Natural killer cell (primary cell): ENCODE measurements around the gene SHB. TPM values are rescaled to one million over a fixed set of nuclear protein-coding genes. Genes with fewer than 3 reads are reported as not detected.

Experiments used
- ATAC-seq, 3 donors: fragments of 150-1000 bp in 2 of 3; fragments of 200-7000 bp in 1 of 3; cut with Tn5 transposase; 1 replicate in 1 of 3; 2 replicates in 2 of 3; pipeline ENCODE4 v1.10.0; 2021; ENCODE audit warnings: mild to moderate bottlenecking in 2 of 3, moderate library complexity in 2 of 3
- DNase-seq, 2 donors: peaks; one replicate each; pipeline versions ENCODE4 v3.0.0 to v3.0.0-alpha.2; 2013 to 2021; ENCODE audit warnings: mixed read lengths in 1 of 2
- H3K27ac ChIP-seq: one replicate; pipeline ENCODE4 v1.5.1; 2013; ENCODE audit warnings: mild to moderate bottlenecking, low read length
- H3K27me3 ChIP-seq: one replicate; pipeline ENCODE4 v1.6.1; 2013; ENCODE audit warnings: low read length; ENCODE audit not compliant: control insufficient read depth, insufficient read depth
- H3K36me3 ChIP-seq: one replicate; pipeline ENCODE4 v1.6.1; 2013; ENCODE audit warnings: low read length; ENCODE audit not compliant: control insufficient read depth, insufficient read depth
- H3K4me1 ChIP-seq: one replicate; pipeline ENCODE4 v1.6.1; 2013; ENCODE audit warnings: low read length; ENCODE audit not compliant: control insufficient read depth, insufficient read depth
- H3K4me3 ChIP-seq: one replicate; pipeline ENCODE4 v1.5.1; 2013; ENCODE audit warnings: low read length
- H3K9me3 ChIP-seq: one replicate; pipeline ENCODE4 v1.6.1; 2013; ENCODE audit warnings: low read length; ENCODE audit not compliant: control insufficient read depth, insufficient read depth
- H3K27ac Mint-ChIP-seq, 2 donors: one replicate each; pipeline ENCODE4 v1.8.0; 2022; ENCODE audit warnings: mild to moderate bottlenecking in 2 of 2, mixed read lengths in 2 of 2, moderate library complexity in 1 of 2
- H3K27me3 Mint-ChIP-seq, 2 donors: one replicate each; pipeline ENCODE4 v1.8.0; 2022; ENCODE audit warnings: low read depth in 2 of 2, mixed read lengths in 2 of 2
- H3K36me3 Mint-ChIP-seq: one replicate; pipeline ENCODE4 v1.8.0; 2022; ENCODE audit warnings: mixed read lengths
- H3K4me1 Mint-ChIP-seq, 2 donors: one replicate each; pipeline ENCODE4 v1.8.0; 2022; ENCODE audit warnings: mixed read lengths in 2 of 2
- H3K4me3 Mint-ChIP-seq: one replicate; pipeline ENCODE4 v1.8.0; 2022; ENCODE audit warnings: mild to moderate bottlenecking, moderate library complexity, mixed read lengths
- H3K9me3 Mint-ChIP-seq, 2 donors: one replicate each; pipeline ENCODE4 v1.8.0; 2022; ENCODE audit warnings: mixed read lengths in 2 of 2
- WGBS: methylation state at CpG from one replicate; pipeline ENCODE4 v1.1.7; 2013; ENCODE audit warnings: missing lambda C conversion rate; ENCODE audit not compliant: insufficient coverage; 5-methylcytosine and 5-hydroxymethylcytosine counted together
- intact Hi-C: fragments of 100-400 bp; cut with micrococcal nuclease; formaldehyde crosslinking; loops from one replicate; pipeline ENCODE4 v1.14.2; 2022
- total RNA-seq, 4 donors: library from RNA; stranded (reverse); fragments of 120-200 nt in 1 of 4; gene quantifications; one replicate each; pipeline versions ENCODE4 v1.2.3 to v1.2.4, GENCODE V29; 2013 to 2022
- TF ChIP-seq, protein P1 (sequence below): fragments of 200-600 bp; IDR thresholded peaks from one replicate; pipeline ENCODE4 v1.8.0; 2022; ENCODE audit warnings: antibody characterized with exemption

SHB gene
- total RNA-seq, 3 donors from 2014 or later (not counting 1 experiment from before 2014, with no cell fraction given) = 2.7 to 7.1 (median 2.9) TPM

DNA sequence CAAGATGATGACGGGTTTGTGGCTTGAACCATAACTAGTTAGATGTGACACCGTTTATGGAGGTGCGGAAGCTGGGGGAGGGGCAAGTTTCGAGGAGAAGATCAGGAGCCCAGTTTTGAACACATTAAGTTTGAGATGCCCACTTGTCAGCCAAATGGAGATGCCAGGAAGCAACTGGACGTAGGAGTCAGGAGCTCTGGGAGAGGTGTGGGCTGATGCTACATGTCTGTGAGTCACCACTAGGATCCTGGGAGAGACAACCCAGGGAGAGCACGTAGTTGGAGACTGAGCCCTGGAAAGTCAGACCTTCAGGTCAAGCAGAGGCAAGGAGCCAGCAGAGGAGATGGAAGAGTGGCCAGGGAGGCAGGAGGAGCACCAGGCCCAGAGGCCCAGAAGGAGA, 116.3 kb downstream of the SHB start:
- no peak overlapping the region for H3K27ac ChIP-seq
- H3K4me1 Mint-ChIP-seq = no peaks in the 10 kb centered on the region
- no peak for DNase-seq
- H3K9me3 ChIP-seq = no peaks in the 10 kb centered on the region
- TF ChIP-seq, protein P1, sequence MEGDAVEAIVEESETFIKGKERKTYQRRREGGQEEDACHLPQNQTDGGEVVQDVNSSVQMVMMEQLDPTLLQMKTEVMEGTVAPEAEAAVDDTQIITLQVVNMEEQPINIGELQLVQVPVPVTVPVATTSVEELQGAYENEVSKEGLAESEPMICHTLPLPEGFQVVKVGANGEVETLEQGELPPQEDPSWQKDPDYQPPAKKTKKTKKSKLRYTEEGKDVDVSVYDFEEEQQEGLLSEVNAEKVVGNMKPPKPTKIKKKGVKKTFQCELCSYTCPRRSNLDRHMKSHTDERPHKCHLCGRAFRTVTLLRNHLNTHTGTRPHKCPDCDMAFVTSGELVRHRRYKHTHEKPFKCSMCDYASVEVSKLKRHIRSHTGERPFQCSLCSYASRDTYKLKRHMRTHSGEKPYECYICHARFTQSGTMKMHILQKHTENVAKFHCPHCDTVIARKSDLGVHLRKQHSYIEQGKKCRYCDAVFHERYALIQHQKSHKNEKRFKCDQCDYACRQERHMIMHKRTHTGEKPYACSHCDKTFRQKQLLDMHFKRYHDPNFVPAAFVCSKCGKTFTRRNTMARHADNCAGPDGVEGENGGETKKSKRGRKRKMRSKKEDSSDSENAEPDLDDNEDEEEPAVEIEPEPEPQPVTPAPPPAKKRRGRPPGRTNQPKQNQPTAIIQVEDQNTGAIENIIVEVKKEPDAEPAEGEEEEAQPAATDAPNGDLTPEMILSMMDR = no peak
- no peak overlapping the region for H3K27ac Mint-ChIP-seq
- no peaks in the 10 kb centered on the region for H3K36me3 ChIP-seq
- ATAC-seq = no peak
- no peaks in the 10 kb centered on the region for H3K27me3 Mint-ChIP-seq
- WGBS = 95% methylated on average over 6 of the region's 6 CpGs
- no peaks in the 10 kb centered on the region for H3K36me3 Mint-ChIP-seq
- H3K4me3 Mint-ChIP-seq = no peak overlapping the region
- H3K4me1 ChIP-seq = peaks cover 3% of the 10 kb centered on the region
- no peaks in the 10 kb centered on the region for H3K27me3 ChIP-seq
- no peaks in the 10 kb centered on the region for H3K9me3 Mint-ChIP-seq
- intact Hi-C loops = no loop called here
- no peak overlapping the region for H3K4me3 ChIP-seq

DNA sequence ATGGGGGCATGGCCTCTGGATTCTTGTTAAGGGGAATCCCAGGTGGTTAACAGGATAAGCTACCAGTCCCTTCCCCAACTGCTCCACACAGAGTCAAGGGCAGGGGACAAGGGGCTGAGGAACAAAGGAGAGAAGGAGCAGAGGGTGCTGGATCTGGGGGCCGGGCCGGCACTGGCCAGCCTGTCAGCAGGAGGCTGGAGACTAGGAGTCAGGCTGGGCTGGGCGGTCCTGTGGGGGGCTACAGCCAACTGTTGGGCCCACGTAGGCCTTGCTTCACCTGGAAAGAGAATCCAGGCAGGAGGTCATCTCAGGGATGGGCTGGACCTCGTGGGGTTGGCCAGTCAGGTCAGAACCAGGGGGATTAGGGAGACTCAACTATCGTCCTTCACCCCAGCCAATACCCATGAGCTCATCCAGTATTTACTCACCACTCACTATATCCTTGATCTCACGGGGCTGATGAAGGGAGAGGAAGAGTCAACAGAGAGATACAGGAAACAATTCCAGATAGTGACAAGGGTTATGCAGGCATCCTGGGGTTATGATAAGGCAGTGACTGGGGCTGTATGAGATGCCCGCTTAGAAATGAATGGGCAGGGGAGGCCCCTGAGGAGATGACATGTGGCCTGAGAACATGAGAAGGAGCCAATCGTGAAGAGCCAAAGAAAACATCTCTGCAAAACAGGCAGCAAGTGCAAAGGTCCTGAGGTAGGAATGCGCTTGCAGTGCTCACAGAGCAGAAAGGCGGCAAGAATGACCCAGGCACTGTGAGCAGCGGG, 117.2 kb downstream of the SHB start:
- intact Hi-C loops = no loop called here
- H3K4me1 Mint-ChIP-seq = no peaks in the 10 kb centered on the region
- H3K36me3 Mint-ChIP-seq = no peaks in the 10 kb centered on the region
- Histone ChIP-seq H3K27ac (no peak overlapping the region), H3K4me1 (peaks cover 3% of the 10 kb centered on the region), H3K36me3 (no peaks in the 10 kb centered on the region), H3K9me3 (no peaks in the 10 kb centered on the region), H3K27me3 (no peaks in the 10 kb centered on the region), H3K4me3 (no peak overlapping the region)
- H3K4me3 Mint-ChIP-seq = no peak overlapping the region
- DNase-seq (no peak), ATAC-seq (no peak)
- TF ChIP-seq, protein P1 = no peak
- H3K27me3 Mint-ChIP-seq = no peaks in the 10 kb centered on the region
- no peak overlapping the region for H3K27ac Mint-ChIP-seq
- no peaks in the 10 kb centered on the region for H3K9me3 Mint-ChIP-seq
- WGBS = 93% methylated on average over 10 of the region's 12 CpGs

DNA sequence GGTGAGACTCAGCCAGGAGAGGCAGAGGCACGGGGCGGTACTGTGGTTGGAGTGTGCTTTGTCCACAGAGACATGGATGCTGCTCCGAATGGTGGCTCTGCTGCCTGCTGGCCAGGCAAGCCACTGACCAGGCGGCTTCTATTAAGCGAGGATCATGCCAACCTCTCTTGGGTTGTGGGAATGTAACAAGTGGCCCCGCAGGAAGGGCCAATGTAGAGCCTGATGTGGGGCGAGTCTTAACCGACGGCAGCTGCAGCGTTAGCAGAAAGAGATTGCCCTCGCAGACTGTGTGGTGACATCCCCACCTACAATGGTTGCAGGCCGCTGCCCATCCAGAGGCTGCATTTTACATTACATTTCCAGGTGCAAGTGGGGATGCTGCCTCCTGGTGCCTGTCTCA, 118.5 kb downstream of the SHB start:
- H3K27me3 Mint-ChIP-seq = no peaks in the 10 kb centered on the region
- intact Hi-C loops = no loop called here
- no peak overlapping the region for H3K4me3 Mint-ChIP-seq
- ATAC-seq (no peak), DNase-seq (no peak)
- TF ChIP-seq, protein P1 = no peak
- H3K4me1 Mint-ChIP-seq = no peaks in the 10 kb centered on the region
- H3K27ac Mint-ChIP-seq = no peak overlapping the region
- Histone ChIP-seq H3K36me3 (no peaks in the 10 kb centered on the region), H3K9me3 (no peaks in the 10 kb centered on the region), H3K4me1 (peaks cover 3% of the 10 kb centered on the region), H3K27ac (no peak overlapping the region), H3K27me3 (no peaks in the 10 kb centered on the region), H3K4me3 (no peak overlapping the region)
- no peaks in the 10 kb centered on the region for H3K36me3 Mint-ChIP-seq
- H3K9me3 Mint-ChIP-seq = no peaks in the 10 kb centered on the region
- 95% methylated on average over 12 of the region's 12 CpGs for WGBS

DNA sequence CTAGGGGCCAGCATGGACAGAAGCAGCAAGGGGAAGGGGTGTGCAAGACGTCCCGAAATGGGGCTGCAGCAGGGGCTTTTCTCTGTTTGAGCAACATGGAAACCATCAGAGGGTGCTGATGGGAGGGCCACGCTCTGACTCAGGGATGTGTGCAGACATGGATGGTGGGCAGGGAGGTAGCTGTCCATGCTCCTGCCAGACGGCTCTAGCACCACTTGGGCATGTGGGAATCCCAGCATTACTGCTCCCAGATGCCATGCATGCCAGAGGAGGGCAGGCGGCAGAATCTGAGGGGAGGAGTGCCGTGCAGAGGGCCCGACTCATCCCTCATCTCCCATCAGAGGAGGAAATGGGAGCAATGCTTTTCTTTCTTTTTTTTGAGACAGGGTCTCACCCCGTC, 119.5 kb downstream of the SHB start:
- Mint-ChIP-seq H3K9me3 (no peaks in the 10 kb centered on the region), H3K27me3 (no peaks in the 10 kb centered on the region), H3K4me3 (no peak overlapping the region), H3K36me3 (no peaks in the 10 kb centered on the region), H3K4me1 (no peaks in the 10 kb centered on the region), H3K27ac (no peak overlapping the region)
- intact Hi-C loops = no loop called here
- DNase-seq = no peak
- no peak for ATAC-seq
- Histone ChIP-seq H3K9me3 (no peaks in the 10 kb centered on the region), H3K36me3 (no peaks in the 10 kb centered on the region), H3K27ac (no peak overlapping the region), H3K4me3 (no peak overlapping the region), H3K27me3 (no peaks in the 10 kb centered on the region), H3K4me1 (peaks cover 3% of the 10 kb centered on the region)
- TF ChIP-seq, protein P1 = no peak
- 76% methylated on average over 8 of the region's 8 CpGs for WGBS
